Right lung (tissue), 5 donors: ENCODE results near the gene SHC1. TPM values are rescaled to one million over a fixed set of nuclear protein-coding genes. Genes with fewer than 3 reads are reported as not detected.
A peak's percentile ranks its signal among the peaks of the same experiment; 100 is the strongest.

Experiments
- DNase-seq, 2 donors: peaks; one replicate each; pipeline ENCODE4 v3.0.0-alpha.2; 2013
- polyA plus RNA-seq, 5 donors: library from polyadenylated mRNA; unstranded; fragments of 120-200 nt; gene quantifications; one replicate each; pipeline versions ENCODE4 v1.2.1 to v1.2.3, GENCODE V29; 2013; ENCODE audit warnings: inconsistent platforms in 1 of 5, low replicate concordance in 1 of 5; ENCODE audit not compliant: insufficient read length in 5 of 5, insufficient read depth in 1 of 5

SHC1 gene
- polyA plus RNA-seq, 5 donors: 121 to 136 (median 123) TPM

DNA sequence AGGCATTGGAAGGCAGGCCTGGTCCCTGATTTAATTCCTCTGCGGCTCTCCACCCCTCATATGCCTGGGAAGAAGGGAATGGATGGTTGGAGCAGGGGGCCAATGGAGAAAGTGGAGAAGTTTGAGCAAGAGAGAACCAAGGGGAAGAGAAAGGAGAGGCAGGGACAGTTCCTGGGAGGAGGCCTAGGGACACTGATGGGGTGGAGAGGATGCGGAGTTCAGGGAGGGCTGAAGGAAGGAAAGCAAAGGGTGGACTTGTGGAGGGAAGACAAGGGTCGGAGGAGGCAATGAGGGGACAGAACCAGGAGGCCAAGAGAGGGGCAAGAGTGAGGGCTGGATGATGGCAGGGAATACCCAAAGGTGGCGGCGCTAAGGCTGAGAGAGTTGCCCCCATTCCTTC lies 39.2 kb upstream of the SHC1 start:
- no peak for DNase-seq

GRCh38 chr1:155009221-155009711 lies 38.7 kb upstream of the SHC1 start:
- no peak for DNase-seq

- no peak for DNase-seq
Measured at GRCh38 chr1:155008015-155008941, 37.7 kb upstream of the SHC1 start.

DNA sequence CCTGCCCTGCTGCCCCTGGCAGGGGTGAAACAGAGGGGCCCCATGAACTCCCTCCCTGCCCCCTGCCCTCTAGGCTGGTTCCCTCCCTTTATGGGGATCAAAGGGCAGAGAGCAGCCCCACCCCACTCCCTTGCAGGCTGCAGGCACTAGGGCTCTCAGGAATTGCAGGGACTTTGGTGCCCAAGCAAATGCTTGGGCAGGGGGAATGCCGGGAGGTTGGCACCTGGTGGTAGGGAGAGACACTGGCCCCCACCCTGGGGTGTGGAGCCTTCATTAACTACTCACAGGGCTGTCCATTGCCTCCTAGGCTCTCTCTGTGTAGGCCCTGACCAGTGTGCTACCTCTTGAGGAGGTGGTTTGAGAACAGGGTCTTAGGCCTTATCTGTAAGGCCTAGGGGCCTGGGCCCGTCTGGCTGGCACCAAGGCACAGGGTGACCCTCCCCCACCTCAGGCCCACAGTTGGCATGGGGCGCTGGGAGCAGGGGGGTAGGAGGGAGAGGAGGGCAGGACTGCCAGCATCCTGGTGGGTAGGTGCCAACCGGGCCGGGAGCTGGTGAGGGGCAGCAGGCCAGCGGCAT lies 36.8 kb upstream of the SHC1 start:
- DNase-seq: no peak

DNA sequence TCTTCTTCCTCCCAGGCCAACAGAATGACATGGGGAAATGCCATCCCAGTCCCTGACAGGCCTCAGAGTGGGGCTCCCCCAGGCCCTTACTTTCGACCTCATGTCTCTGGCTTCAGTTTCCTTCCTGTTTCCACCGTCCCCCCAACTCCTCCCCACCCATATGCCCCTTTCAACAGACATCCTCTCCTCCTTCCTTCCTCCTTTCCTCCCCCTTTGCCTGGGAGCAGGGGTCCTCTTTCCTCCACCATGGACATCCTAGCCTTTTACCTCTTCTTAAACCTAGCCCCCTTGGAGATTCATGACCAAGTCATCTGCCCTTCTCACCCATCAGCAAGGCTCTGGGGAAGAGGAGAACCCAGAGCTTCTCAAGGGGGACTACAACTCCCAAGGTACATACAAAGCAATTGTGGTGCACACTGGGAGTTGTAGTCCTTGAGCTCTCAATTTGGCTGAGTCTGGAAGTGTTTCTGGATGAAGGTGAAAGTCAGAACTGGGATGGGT lies 36.1 kb upstream of the SHC1 start:
- DNase-seq: no peak

GRCh38 chr1:155005076-155006011 lies 34.8 kb upstream of the SHC1 start:
- DNase-seq: peak in 1 of 2 donors; percentile 31

- no peak for DNase-seq
Measured at GRCh38 chr1:155004352-155005075, 34.0 kb upstream of the SHC1 start.

DNA sequence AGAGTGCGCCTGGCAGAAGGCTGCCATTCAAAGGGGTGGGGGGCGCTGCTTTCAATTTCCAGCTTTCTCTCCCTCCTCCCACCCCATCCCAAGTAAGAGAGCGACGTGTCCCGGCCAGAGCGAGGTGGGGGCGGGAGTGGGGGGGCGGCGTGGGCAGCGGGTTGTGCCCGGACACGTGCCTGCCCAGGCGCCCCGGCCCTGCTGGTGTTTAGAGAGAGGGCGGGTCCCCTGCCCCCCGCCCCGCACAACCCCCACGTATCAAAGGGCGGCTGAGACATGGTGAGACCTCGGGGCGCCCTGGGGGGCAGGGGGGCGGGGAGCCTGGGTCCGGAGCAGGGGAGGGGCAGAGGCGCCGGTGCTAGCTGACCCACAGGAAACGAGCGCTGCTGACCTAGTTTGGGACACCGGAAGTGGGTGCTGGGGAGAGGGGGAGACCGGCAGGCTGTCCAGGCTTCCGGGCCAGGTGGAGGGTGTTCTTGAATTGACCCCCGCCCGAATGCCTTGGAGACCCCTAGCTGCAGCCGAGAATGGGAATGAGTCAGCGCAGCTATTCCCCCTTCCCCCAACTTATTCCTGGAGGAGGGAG lies 33.3 kb upstream of the SHC1 start:
- peak in 1 of 2 donors; percentile 37 for DNase-seq

DNA sequence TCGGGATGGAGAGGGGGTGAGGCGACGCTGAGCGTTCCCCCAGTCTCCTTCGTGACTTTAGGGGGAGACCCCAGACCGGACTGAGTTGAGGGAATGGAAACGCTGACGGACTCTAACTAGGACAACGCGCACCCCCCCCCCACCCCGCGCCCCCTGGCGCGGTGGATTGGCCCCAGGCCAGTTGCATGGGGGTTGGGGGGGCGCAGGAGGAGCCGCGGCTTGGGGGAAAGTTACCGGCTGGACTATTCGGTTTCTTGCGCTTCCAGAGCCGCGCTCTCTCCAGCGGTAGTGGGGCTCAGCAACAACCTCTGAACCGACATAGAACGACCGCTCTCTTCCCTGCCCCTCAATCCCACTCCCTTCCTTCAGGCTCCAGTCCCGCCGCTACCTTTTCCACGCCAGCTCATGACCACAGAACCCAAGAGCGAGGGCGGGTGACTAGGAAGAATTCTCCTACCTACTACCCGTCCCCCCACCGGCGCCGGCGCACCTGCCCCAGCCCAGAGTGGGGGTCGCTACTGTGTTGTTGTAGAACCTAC lies 32.7 kb upstream of the SHC1 start:
- peak in 1 of 2 donors; percentile 32 for DNase-seq

- peak in 1 of 2 donors; percentile 42 for DNase-seq
Measured at GRCh38 chr1:155002464-155003226, 32.1 kb upstream of the SHC1 start, which contains the start of gene ZBTB7B. Gene ZBTB7B, plus strand, starts transcription at chr1:155002802. Its CDS starts 11,859 bp downstream, at chr1:155014661.

GRCh38 chr1:155001675-155002463 lies 31.3 kb upstream of the SHC1 start:
- peak; percentile 99 for DNase-seq

GRCh38 chr1:155001425-155001674 lies 30.8 kb upstream of the SHC1 start:
- no peak for DNase-seq

DNA sequence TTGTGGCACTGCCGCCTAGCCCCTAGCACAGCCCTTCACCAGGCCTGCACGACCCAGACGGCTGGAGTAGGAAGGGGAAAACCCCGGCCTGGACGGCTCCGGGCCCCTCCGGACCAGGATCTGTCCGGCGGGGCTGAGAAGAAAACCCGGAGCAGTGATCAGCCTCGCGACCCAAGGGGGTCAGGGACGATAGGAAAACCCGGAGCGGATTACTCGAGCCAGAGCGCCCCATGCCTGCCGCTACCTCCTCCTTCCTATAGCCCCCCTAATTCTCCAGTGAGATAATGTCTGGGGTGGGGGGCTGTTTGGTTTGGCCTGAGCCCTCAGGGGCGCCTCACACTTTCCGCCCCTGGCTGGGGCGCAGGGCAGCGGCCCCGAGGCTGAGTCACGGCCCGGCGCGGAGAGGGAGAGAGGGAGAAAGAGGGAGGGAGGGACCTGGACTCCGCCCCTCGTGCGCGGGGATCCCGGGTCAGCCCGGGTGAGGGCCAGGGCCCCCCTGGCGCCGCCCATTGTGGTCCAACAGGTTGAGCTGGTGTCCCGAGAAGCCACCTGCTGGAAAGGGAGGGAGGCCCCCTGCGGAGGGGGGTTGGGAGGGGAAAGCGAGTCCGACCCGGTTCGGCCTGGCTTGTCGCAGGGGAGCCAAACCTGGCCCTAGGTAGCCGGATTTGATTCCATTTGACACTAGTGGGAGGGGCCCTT lies 30.3 kb upstream of the SHC1 start:
- DNase-seq: peak; percentile 90 to 96

GRCh38 chr1:155000411-155000725 lies 29.8 kb upstream of the SHC1 start:
- DNase-seq: no peak

- peak in 1 of 2 donors; percentile 36 for DNase-seq
Measured at GRCh38 chr1:154999571-155000410, 29.2 kb upstream of the SHC1 start.

- peak; percentile 65 to 73 for DNase-seq
Measured at GRCh38 chr1:154998818-154999570, 28.4 kb upstream of the SHC1 start.
